ENCODE results near the gene THSD7A.

GRCh38 chr7:11420049-11420448 is 411.9 kb downstream of the THSD7A start:
- no peak for TF ChIP-seq RFX5 (IDR thresholded peaks at IDR 0.05; ENCODE audit: low read depth, low read length)
- no peak for TF ChIP-seq GABPA (IDR thresholded peaks at IDR 0.05; ENCODE audit: low read depth)
- no peak for TF ChIP-seq MYC (IDR thresholded peaks at IDR 0.05; ENCODE audit: insufficient read depth, insufficient read length, insufficient replicate concordance, low read length, severe bottlenecking)
- TF ChIP-seq, protein P1, sequence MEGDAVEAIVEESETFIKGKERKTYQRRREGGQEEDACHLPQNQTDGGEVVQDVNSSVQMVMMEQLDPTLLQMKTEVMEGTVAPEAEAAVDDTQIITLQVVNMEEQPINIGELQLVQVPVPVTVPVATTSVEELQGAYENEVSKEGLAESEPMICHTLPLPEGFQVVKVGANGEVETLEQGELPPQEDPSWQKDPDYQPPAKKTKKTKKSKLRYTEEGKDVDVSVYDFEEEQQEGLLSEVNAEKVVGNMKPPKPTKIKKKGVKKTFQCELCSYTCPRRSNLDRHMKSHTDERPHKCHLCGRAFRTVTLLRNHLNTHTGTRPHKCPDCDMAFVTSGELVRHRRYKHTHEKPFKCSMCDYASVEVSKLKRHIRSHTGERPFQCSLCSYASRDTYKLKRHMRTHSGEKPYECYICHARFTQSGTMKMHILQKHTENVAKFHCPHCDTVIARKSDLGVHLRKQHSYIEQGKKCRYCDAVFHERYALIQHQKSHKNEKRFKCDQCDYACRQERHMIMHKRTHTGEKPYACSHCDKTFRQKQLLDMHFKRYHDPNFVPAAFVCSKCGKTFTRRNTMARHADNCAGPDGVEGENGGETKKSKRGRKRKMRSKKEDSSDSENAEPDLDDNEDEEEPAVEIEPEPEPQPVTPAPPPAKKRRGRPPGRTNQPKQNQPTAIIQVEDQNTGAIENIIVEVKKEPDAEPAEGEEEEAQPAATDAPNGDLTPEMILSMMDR (IDR thresholded peaks at IDR 0.05 in 2 of 3, conservative IDR thresholded peaks at IDR 0.05 in 1 of 3; ENCODE audit: control insufficient read depth in 2 of 3, extremely low read depth in 1 of 3, insufficient read depth in 1 of 3, low read depth in 3 of 3, low read length in 3 of 3) = no peak
- TF ChIP-seq, protein P2, sequence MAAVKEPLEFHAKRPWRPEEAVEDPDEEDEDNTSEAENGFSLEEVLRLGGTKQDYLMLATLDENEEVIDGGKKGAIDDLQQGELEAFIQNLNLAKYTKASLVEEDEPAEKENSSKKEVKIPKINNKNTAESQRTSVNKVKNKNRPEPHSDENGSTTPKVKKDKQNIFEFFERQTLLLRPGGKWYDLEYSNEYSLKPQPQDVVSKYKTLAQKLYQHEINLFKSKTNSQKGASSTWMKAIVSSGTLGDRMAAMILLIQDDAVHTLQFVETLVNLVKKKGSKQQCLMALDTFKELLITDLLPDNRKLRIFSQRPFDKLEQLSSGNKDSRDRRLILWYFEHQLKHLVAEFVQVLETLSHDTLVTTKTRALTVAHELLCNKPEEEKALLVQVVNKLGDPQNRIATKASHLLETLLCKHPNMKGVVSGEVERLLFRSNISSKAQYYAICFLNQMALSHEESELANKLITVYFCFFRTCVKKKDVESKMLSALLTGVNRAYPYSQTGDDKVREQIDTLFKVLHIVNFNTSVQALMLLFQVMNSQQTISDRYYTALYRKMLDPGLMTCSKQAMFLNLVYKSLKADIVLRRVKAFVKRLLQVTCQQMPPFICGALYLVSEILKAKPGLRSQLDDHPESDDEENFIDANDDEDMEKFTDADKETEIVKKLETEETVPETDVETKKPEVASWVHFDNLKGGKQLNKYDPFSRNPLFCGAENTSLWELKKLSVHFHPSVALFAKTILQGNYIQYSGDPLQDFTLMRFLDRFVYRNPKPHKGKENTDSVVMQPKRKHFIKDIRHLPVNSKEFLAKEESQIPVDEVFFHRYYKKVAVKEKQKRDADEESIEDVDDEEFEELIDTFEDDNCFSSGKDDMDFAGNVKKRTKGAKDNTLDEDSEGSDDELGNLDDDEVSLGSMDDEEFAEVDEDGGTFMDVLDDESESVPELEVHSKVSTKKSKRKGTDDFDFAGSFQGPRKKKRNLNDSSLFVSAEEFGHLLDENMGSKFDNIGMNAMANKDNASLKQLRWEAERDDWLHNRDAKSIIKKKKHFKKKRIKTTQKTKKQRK (IDR thresholded peaks at IDR 0.05; ENCODE audit: low read depth, low read length) = no peak
- no peak for TF ChIP-seq POLR2A (IDR thresholded peaks at IDR 0.05; ENCODE audit: low read depth, low read length)
- TF ChIP-seq CREB1 (IDR thresholded peaks at IDR 0.05; ENCODE audit: low read depth) = no peak
- no peak for TF ChIP-seq RCOR1 (conservative IDR thresholded peaks at IDR 0.05; ENCODE audit: low read depth, low read length)
- no peak for TF ChIP-seq SKIL (IDR thresholded peaks at IDR 0.05; ENCODE audit: low read depth, poor library complexity, severe bottlenecking)
- TF ChIP-seq, protein P3, sequence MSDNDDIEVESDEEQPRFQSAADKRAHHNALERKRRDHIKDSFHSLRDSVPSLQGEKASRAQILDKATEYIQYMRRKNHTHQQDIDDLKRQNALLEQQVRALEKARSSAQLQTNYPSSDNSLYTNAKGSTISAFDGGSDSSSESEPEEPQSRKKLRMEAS (IDR thresholded peaks at IDR 0.05; ENCODE audit: low read depth, low read length) = no peak
- no peak for TF ChIP-seq KDM1A (IDR thresholded peaks at IDR 0.05; ENCODE audit: borderline replicate concordance)
- no peak for TF ChIP-seq USF2 (IDR thresholded peaks at IDR 0.05; ENCODE audit: borderline replicate concordance, low read depth, low read length)
